IPS DF 4.7 (cell line): ENCODE results near the gene ADAMTS17.

Experiments used
- DNase-seq: peaks from one replicate; pipeline ENCODE4 v3.0.0-alpha.2; 2013; ENCODE audit warnings: low spot score; ENCODE audit errors: extremely low read depth

Gene ADAMTS17

GRCh38 chr15:100310513-100311153, 31.1 kb downstream of the ADAMTS17 start:
- no peak for DNase-seq

GRCh38 chr15:100310041-100310405, 31.8 kb downstream of the ADAMTS17 start:
- no peak for DNase-seq

GRCh38 chr15:100309109-100310040, 32.4 kb downstream of the ADAMTS17 start:
- DNase-seq: no peak

GRCh38 chr15:100308608-100309007, 33.2 kb downstream of the ADAMTS17 start:
- no peak for DNase-seq

GRCh38 chr15:100308213-100308600, 33.6 kb downstream of the ADAMTS17 start:
- no peak for DNase-seq

- no peak for DNase-seq
Observed at GRCh38 chr15:100307241-100308212, 34.2 kb downstream of the ADAMTS17 start.

GRCh38 chr15:100306098-100306497, 35.7 kb downstream of the ADAMTS17 start:
- no peak for DNase-seq

- no peak for DNase-seq
Observed at GRCh38 chr15:100301910-100302431, 39.8 kb downstream of the ADAMTS17 start.

- no peak for DNase-seq
Observed at GRCh38 chr15:100298257-100298656, 43.5 kb downstream of the ADAMTS17 start.

- DNase-seq: no peak
Observed at GRCh38 chr15:100297812-100298211, 44.0 kb downstream of the ADAMTS17 start.

GRCh38 chr15:100295939-100296565, 45.7 kb downstream of the ADAMTS17 start:
- DNase-seq: no peak

GRCh38 chr15:100292010-100292409, 49.8 kb downstream of the ADAMTS17 start:
- no peak for DNase-seq

- DNase-seq: no peak
Observed at GRCh38 chr15:100291106-100291505, 50.7 kb downstream of the ADAMTS17 start.

GRCh38 chr15:100285641-100286295, 56.0 kb downstream of the ADAMTS17 start:
- no peak for DNase-seq

GRCh38 chr15:100284701-100285100, 57.1 kb downstream of the ADAMTS17 start:
- DNase-seq: no peak

- no peak for DNase-seq
Observed at GRCh38 chr15:100284191-100284590, 57.6 kb downstream of the ADAMTS17 start.

GRCh38 chr15:100281096-100281917, 60.5 kb downstream of the ADAMTS17 start:
- DNase-seq: no peak

GRCh38 chr15:100279849-100280248, 61.9 kb downstream of the ADAMTS17 start:
- DNase-seq: no peak

GRCh38 chr15:100279446-100279845, 62.3 kb downstream of the ADAMTS17 start:
- DNase-seq: no peak
